Measurements from ENCODE around the gene DOCK8. TPM values are rescaled to one million over a fixed set of nuclear protein-coding genes. Genes with fewer than 3 reads are reported as not detected.
"Not testable (repeated sequence)": the region's sequence is repeated elsewhere in the genome, so short reads cannot be mapped to it uniquely, and the experiment has no call there.

DOCK8 gene
- polyA plus RNA-seq, 2 of the 4 experiments (the other 2 are of a cell fraction), result 0.27 to 0.68 TPM

GRCh38 chr9:211036-211435, 3.6 kb upstream of the DOCK8 start (continued):
- TF ChIP-seq EHMT2 (IDR thresholded peaks at IDR 0.05; ENCODE audit: low read depth) (no peak), CEBPB (IDR thresholded peaks at IDR 0.05) (no peak), ZFP36 (IDR thresholded peaks at IDR 0.05; ENCODE audit: borderline replicate concordance, partially characterized antibody) (no peak), NR3C1 (IDR thresholded peaks at IDR 0.05) (no peak), RARB (CRISPR knock-in tag; IDR thresholded peaks at IDR 0.05) (no peak), USF2 (IDR thresholded peaks at IDR 0.05) (no peak), HEYL (CRISPR knock-in tag; IDR thresholded peaks at IDR 0.05) (no peak), FOSB (CRISPR knock-in tag; IDR thresholded peaks at IDR 0.05) (no peak)

- no peak for DNase-seq (ENCODE audit: low read depth in 1 of 2, low spot score in 1 of 2)
- H3K9me3 ChIP-seq, result no peaks in the 10 kb centered on the region
- no peak overlapping the region for H3K4me2 ChIP-seq
- TF ChIP-seq ZC3H11A (IDR thresholded peaks at IDR 0.05), result no peak
- no peak for FAIRE-seq
- POLR2A ChIA-PET, result no interaction called here
- 38% methylated on average over 5 of the region's 5 CpGs for WGBS (ENCODE audit: missing lambda C conversion rate)
- H3K4me3 ChIP-seq, result no peak overlapping the region
- H3K4me1 ChIP-seq, result no peaks in the 10 kb centered on the region
- CTCF ChIA-PET, result no interaction called here
- no peak overlapping the region for H3K27ac ChIP-seq
- ATAC-seq, result no peak
Measured at GRCh38 chr9:211557-211956, 3.1 kb upstream of the DOCK8 start.

- no peak overlapping the region for H3K4me3 ChIP-seq
- ATAC-seq (no peak), FAIRE-seq (no peak)
Measured at GRCh38 chr9:212297-212696, 2.4 kb upstream of the DOCK8 start.

GRCh38 chr9:213901-214300, 764 bp upstream of the DOCK8 start:
- H3K4me1 ChIP-seq; FAIRE-seq; ATAC-seq; POLR2A ChIA-PET; H3K27ac ChIP-seq; H3K9me3 ChIP-seq; DNase-seq (ENCODE audit: low read depth in 1 of 2, low spot score in 1 of 2): not testable (repeated sequence)
- peak overlapping the region; percentile 80 for H3K4me2 ChIP-seq
- CTCF ChIA-PET, result interaction anchor here (1.2 to 1.9 kb wide), 5 partner anchors 9 to 796 kb away, joined by 4 to 9 read pairs (median 4); no protein-coding TSS in a partner anchor
- peak overlapping the region; percentile 59; the same call in 2 of the 3 replicates for H3K4me3 ChIP-seq
- WGBS (ENCODE audit: missing lambda C conversion rate), result 92% methylated on average over 24 of the region's 24 CpGs

More at GRCh38 chr9:212297-212696, 2.4 kb upstream of the DOCK8 start:
- 62% methylated on average over 3 of the region's 3 CpGs for WGBS (ENCODE audit: missing lambda C conversion rate)
- H3K4me2 ChIP-seq, result no peak overlapping the region
- DNase-seq (ENCODE audit: low read depth in 1 of 2, low spot score in 1 of 2), result no peak
- TF ChIP-seq SREBF2 (IDR thresholded peaks at IDR 0.05), result no peak
- ChIA-PET CTCF (no interaction called here), POLR2A (no interaction called here)
- H3K4me1 ChIP-seq, result no peaks in the 10 kb centered on the region
- H3K27ac ChIP-seq, result no peak overlapping the region
- H3K9me3 ChIP-seq, result no peaks in the 10 kb centered on the region

- TF ChIP-seq HDAC2 (IDR thresholded peaks at IDR 0.05), result no peak
- no peak for TF ChIP-seq TP53 (CRISPR knock-in tag; IDR thresholded peaks at IDR 0.05)
- no peak for TF ChIP-seq JUNB (IDR thresholded peaks at IDR 0.05)
- no peak for TF ChIP-seq ZNF302 (CRISPR knock-in tag; IDR thresholded peaks at IDR 0.05)
- no peak for TF ChIP-seq FOSL2 (IDR thresholded peaks at IDR 0.05)
- no peak for TF ChIP-seq FOSL2 (CRISPR knock-in tag; IDR thresholded peaks at IDR 0.05)
- no peak for TF ChIP-seq EHMT2 (IDR thresholded peaks at IDR 0.05; ENCODE audit: low read depth)
- no peak for TF ChIP-seq ZSCAN20 (CRISPR knock-in tag; IDR thresholded peaks at IDR 0.05)
- TF ChIP-seq POLR2A (IDR thresholded peaks at IDR 0.05; ENCODE audit: low read length), result no peak
- TF ChIP-seq USF2 (IDR thresholded peaks at IDR 0.05), result no peak
- no peak for TF ChIP-seq RCOR1 (IDR thresholded peaks at IDR 0.05; ENCODE audit: low read depth, low read length)
- TF ChIP-seq RAD21 (conservative IDR thresholded peaks at IDR 0.05 in 1 of 2, IDR thresholded peaks at IDR 0.05 in 1 of 2), result no peak
- TF ChIP-seq GATA3 (IDR thresholded peaks at IDR 0.05; ENCODE audit: borderline replicate concordance), result no peak
- TF ChIP-seq CBX2 (IDR thresholded peaks at IDR 0.05; ENCODE audit: borderline replicate concordance, low read depth), result no peak
- no peak for TF ChIP-seq CBX8 (IDR thresholded peaks at IDR 0.05)
- TF ChIP-seq BHLHE40 (IDR thresholded peaks at IDR 0.05; ENCODE audit: low read depth, low read length), result no peak
- TF ChIP-seq ZC3H11A (IDR thresholded peaks at IDR 0.05), result no peak
- DNase-seq (ENCODE audit: low read depth in 1 of 2, low spot score in 1 of 2) (no peak), ATAC-seq (no peak), FAIRE-seq (no peak)
- ChIA-PET POLR2A (interaction anchor here (1.1 kb wide), 1 partner anchor 79 kb away, joined by 6 read pairs; no protein-coding TSS in a partner anchor), CTCF (interaction anchor here (0.7 to 1.9 kb wide), 7 partner anchors 9 to 795 kb away, joined by 3 to 9 read pairs (median 4); no protein-coding TSS in a partner anchor)
- H3K9me3 ChIP-seq, result no peaks in the 10 kb centered on the region
- H3K27ac ChIP-seq, result peak overlapping the region; percentile 58 to 84; a peak in 5 of 6 replicates
- peak overlapping the region; percentile 80 for H3K4me2 ChIP-seq
- peak overlapping the region; percentile 59 for H3K4me3 ChIP-seq
- WGBS (ENCODE audit: missing lambda C conversion rate), result 5% methylated on average over 7 of the region's 14 CpGs
- no peaks in the 10 kb centered on the region for H3K4me1 ChIP-seq
Measured at GRCh38 chr9:214351-214647, 366 bp upstream of the DOCK8 start.
